Mucosa of rectum (tissue), 2 donors: ENCODE measurements around the gene TAF11L10.
"Not testable (repeated sequence)": the region's sequence is repeated elsewhere in the genome, so short reads cannot be mapped to it uniquely, and the experiment has no call there.

Source experiments
- H3K27ac ChIP-seq, 2 donors: one replicate each; pipeline ENCODE4 v1.7.0; 2013; ENCODE audit warnings: inconsistent platforms in 2 of 2, low read depth in 2 of 2, low read length in 2 of 2
- H3K27me3 ChIP-seq, 2 donors: one replicate each; pipeline ENCODE4 v1.7.0; 2013; ENCODE audit warnings: low read length in 2 of 2; ENCODE audit not compliant: control insufficient read depth in 2 of 2, insufficient read depth in 2 of 2
- H3K36me3 ChIP-seq, 2 donors: one replicate each; pipeline ENCODE4 v1.7.0; 2013; ENCODE audit warnings: low read length in 2 of 2; ENCODE audit not compliant: control insufficient read depth in 2 of 2, insufficient read depth in 2 of 2
- H3K4me1 ChIP-seq, 2 donors: one replicate each; pipeline ENCODE4 v1.7.0; 2013; ENCODE audit warnings: low read length in 2 of 2, mild to moderate bottlenecking in 1 of 2; ENCODE audit not compliant: control insufficient read depth in 2 of 2, insufficient read depth in 2 of 2
- H3K4me3 ChIP-seq, 2 donors: one replicate each; pipeline ENCODE4 v1.7.0; 2013; ENCODE audit warnings: low read length in 2 of 2
- H3K9ac ChIP-seq, 2 donors: one replicate each; pipeline ENCODE4 v1.7.0; 2013; ENCODE audit warnings: low read length in 2 of 2, low read depth in 1 of 2, mild to moderate bottlenecking in 1 of 2
- H3K9me3 ChIP-seq, 2 donors: one replicate each; pipeline ENCODE4 v1.7.0; 2013; ENCODE audit warnings: low read length in 2 of 2; ENCODE audit not compliant: control insufficient read depth in 2 of 2
- donor health status: healthy.
- donor health status: Normal muscosa, but diverticular disease.

TAF11L10 gene

DNA sequence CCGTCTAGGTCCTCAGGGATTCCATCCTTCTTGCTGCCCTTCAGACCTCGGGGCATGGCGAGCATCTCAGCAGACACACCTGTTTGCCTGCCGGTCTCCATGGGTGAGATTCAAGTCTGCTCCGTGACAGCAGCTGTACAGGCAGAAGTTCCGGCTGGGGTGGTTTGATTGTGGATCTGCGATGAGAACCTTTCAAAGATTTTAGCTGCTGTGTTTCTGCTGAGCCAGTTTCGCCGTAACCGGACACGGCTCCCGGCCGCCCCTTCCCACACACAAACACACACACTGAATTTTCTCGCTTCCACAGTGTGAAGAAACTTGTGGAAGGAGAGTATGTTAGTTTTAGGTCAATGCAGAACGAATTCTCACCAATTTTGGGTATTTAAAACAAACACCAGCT is at the start of gene TAF11L10:
TSS of gene TAF11L10 (minus strand) at position 101 of the 400 bp plus-strand sequence.
- not testable (repeated sequence) for H3K27ac ChIP-seq

DNA sequence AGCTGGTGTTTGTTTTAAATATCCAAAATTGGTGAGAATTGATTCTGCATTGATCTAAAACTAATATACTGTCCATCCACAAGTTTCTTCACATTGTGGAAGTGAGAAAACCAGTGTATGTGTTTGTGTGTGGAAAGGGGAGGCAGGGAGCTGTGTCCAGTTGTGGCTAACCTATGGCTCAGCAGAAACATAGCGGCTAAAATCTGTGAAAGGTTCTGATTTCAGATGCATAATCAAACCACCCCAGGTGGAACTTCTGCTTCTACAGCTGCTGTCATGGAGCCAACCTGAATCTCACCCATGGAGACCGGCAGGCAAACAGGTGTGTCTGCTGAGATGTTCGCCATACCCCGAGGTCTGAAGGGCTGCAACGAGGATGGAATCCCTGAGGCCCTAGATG is 36.5 kb upstream of the TAF11L10 start, which contains the start of gene TAF11L14:
TSS of gene TAF11L14 (plus strand) at position 301 of the 400 bp plus-strand sequence.
- Histone ChIP-seq H3K4me1 (no peaks in the 10 kb centered on the region), H3K27me3 (no peaks in the 10 kb centered on the region), H3K9ac (no peak within 1 kb of the TSS), H3K4me3 (no peak within 1 kb of the TSS), H3K9me3 (no peaks in the 10 kb centered on the region), H3K27ac (no peak within 1 kb of the TSS), H3K36me3 (no peaks in the 10 kb centered on the region)

More for the DNA sequence above, at the start of gene TAF11L10:
- not testable (repeated sequence) for H3K4me3 ChIP-seq, H3K4me1 ChIP-seq, H3K27me3 ChIP-seq, H3K36me3 ChIP-seq, H3K9me3 ChIP-seq, H3K9ac ChIP-seq

DNA sequence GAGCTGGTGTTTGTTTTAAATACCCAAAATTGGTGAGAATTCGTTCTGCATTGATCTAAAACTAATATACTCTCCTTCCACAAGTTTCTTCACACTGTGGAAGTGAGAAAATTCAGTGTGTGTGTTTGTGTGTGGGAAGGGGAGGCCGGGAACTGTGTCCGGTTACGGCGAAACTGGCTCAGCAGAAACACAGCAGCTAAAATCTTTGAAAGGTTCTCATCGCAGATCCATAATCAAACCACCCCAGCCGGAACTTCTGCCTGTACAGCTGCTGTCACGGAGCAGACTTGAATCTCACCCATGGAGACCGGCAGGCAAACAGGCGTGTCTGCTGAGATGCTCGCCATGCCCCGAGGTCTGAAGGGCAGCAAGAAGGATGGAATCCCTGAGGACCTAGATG is 34.2 kb upstream of the TAF11L10 start, which contains the start of gene TAF11L13:
TSS of gene TAF11L13 (plus strand) at position 301 of the 400 bp plus-strand sequence.
- not testable (repeated sequence) for H3K9me3 ChIP-seq, H3K9ac ChIP-seq

DNA sequence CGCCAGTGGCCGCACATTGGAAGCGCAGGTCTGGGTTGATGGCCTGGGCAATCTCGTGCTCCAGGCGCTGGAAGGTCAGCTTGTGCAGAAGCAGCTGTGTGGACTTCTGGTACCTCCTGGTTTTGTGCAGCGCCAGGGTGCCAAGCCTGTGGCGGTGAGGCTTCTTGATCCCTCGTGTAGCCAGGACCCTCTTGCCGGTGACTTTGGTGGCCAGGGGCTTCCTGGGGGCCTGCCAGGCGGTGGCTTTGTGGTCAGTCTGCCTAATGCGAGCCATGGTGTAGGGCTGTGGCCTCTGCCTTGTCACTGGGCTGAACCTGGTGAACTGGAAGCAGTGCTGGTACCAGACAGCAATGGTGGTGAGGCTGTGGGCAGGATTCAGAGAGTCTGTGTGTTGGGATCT is 28.1 kb upstream of the TAF11L10 start:
- H3K4me1 ChIP-seq: no peaks in the 10 kb centered on the region
- H3K4me3 ChIP-seq: no peak overlapping the region
- H3K9ac ChIP-seq: no peak overlapping the region
- no peaks in the 10 kb centered on the region for H3K36me3 ChIP-seq
- H3K27me3 ChIP-seq: no peaks in the 10 kb centered on the region
- no peak overlapping the region for H3K27ac ChIP-seq
- H3K9me3 ChIP-seq: no peaks in the 10 kb centered on the region

More for the DNA sequence above, 34.2 kb upstream of the TAF11L10 start, which contains the start of gene TAF11L13:
- not testable (repeated sequence) for H3K4me1 ChIP-seq, H3K36me3 ChIP-seq, H3K4me3 ChIP-seq, H3K27ac ChIP-seq, H3K27me3 ChIP-seq

DNA sequence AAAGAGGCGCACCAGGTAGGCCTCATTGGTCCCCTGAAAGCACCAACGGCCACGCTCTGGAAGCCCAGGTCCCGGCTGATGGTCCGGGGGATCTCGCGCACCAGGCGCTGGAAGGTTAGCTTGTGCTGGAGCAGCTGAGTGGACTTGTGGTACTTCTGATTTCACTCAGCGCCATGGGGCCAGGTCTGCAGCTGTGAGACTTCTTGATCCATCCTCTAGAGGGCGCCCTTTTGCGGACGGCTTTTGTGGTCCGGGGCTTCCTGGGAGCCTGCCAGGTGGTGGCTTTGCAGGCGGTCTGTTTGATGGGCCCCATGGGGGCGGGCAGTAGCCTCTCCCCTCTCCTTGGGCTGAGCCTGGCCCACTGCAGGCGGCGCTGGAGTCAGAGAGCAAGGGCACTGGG is 23.0 kb upstream of the TAF11L10 start:
- no peaks in the 10 kb centered on the region for H3K36me3 ChIP-seq
- H3K9me3 ChIP-seq: no peaks in the 10 kb centered on the region
- no peak overlapping the region for H3K9ac ChIP-seq
- H3K4me1 ChIP-seq: no peaks in the 10 kb centered on the region
- H3K27me3 ChIP-seq: no peaks in the 10 kb centered on the region
- no peak overlapping the region for H3K4me3 ChIP-seq
- no peak overlapping the region for H3K27ac ChIP-seq

DNA sequence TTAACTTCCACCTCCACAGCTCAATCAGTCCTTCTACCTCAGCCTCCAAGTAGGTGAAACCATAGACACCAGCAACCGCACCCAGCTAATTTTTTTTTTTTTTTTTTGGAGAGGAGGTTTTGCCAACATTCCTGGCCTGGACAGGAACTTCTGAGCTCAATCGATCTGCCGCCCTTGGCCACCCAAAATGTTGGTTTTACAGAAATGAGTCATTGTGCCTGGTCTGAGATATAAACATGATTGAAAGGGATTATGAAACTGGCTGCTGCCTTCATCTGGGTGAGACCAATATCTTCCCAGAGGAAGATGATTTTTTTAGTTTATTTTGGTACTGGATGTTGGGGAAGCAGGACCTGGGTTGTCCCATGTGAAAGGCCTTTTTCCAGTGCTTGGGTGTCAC is 21.7 kb upstream of the TAF11L10 start:
- Histone ChIP-seq H3K4me1 (no peaks in the 10 kb centered on the region), H3K36me3 (no peaks in the 10 kb centered on the region), H3K9ac (no peak overlapping the region), H3K4me3 (no peak overlapping the region), H3K27me3 (no peaks in the 10 kb centered on the region), H3K9me3 (no peaks in the 10 kb centered on the region), H3K27ac (no peak overlapping the region)

DNA sequence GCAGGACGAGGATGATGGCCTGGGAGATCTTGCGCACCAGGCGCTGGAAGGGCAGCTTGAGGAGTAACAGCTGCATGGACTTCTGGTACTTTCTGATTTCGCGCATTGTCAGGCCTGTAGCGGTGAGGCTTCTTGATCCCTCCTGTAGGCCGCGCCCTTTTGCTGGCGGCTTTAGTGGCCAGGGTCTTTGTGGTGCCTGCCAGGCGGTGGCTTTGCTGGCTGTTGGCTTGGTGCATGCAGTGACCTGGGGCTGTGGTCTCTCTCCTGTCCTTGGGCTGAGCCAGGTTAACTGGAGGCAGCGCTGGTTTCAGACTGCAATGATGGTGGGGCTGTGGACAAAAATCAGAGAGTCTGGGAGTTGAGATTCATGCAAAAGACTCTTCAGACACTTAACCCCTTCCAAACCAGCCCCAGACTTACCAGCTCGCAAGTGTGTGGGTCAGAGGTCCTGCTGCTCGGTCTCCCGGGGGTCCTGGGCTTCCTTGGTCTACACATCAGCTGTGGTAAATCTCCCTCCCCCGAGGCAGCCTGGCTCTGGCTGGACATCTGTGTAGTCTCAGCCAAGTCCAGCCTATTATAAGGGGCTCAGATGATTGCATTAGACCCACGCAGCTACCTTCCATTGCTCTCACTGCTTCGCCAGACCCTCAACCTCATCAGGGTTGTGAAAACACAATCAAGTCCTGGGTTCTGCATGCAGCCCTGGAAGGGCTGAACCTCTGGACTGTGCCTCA is 17.4 kb upstream of the TAF11L10 start:
- H3K27ac ChIP-seq: no peak overlapping the region
- no peaks in the 10 kb centered on the region for H3K4me1 ChIP-seq

DNA sequence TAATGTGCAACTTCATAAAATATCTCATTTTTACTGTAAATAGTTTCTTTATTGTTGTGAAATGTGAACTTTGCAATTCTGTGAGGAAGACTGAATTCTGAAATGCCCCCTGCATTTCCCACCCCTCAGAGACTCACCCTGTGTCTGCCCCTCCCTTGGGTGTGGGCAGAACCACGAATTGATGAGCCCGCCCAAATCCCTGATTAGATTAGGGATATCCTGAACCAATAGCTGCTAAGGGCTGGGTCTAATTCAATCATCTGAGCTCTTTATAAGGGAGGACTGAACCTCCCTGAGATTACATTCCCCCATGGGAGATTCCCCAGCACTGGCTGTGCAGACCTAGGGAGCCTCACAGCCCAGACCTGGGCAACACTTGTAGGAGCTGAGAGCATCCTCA is 12.5 kb upstream of the TAF11L10 start, which contains the start of gene TAF11L12:
TSS of gene TAF11L12 (plus strand) at position 301 of the 400 bp plus-strand sequence.
- H3K9me3 ChIP-seq, H3K27me3 ChIP-seq, H3K27ac ChIP-seq, H3K36me3 ChIP-seq, H3K4me3 ChIP-seq, H3K4me1 ChIP-seq, H3K9ac ChIP-seq: not testable (repeated sequence)

More for the DNA sequence above, 17.4 kb upstream of the TAF11L10 start:
- Histone ChIP-seq H3K4me3 (no peak overlapping the region), H3K36me3 (no peaks in the 10 kb centered on the region), H3K27me3 (no peaks in the 10 kb centered on the region), H3K9me3 (no peaks in the 10 kb centered on the region), H3K9ac (no peak overlapping the region)

DNA sequence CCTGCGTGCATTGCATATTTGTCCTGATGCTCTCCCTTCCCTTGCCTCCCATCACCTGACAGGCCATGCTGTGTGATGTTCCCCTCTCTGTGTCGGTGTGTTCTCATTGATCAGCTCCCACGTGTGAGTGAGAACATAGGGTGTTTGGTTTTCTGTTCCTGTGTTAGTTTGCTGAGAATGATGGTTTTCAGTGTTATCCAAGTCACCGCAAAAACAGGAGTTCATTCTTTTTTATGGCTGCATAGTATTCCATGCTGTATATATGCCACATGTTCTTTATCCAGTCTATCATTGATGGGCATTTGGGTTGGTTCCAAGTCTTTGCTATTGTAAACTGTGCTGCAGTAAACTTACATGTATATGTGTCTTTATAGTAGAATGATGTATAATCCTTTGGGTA is 9.8 kb upstream of the TAF11L10 start:
- H3K9ac ChIP-seq, H3K4me1 ChIP-seq, H3K27me3 ChIP-seq, H3K36me3 ChIP-seq, H3K9me3 ChIP-seq, H3K4me3 ChIP-seq, H3K27ac ChIP-seq: not testable (repeated sequence)

DNA sequence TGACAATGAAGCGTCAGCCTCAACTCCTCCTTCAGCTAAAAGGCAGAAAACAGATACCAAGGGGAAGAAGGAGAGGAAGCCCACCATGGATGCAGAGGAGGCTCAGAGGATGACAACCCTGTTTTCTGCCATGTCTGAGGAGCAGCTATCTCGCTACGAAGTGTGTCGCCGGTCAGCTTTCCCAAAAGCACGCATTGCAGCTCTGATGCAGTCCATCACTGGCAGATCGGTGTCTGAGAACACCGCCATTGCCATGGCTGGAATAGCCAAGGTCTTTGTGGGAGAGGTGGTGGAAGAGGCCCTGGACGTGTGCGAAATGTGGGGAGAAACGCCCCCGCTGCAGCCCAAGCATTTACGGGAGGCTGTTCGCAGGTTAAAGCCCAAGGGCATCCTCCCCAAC is 7.3 kb upstream of the TAF11L10 start:
- Histone ChIP-seq H3K4me3 (no peak overlapping the region), H3K27me3 (no peaks in the 10 kb centered on the region), H3K27ac (no peak overlapping the region), H3K9ac (no peak overlapping the region), H3K36me3 (no peaks in the 10 kb centered on the region), H3K4me1 (no peaks in the 10 kb centered on the region), H3K9me3 (no peaks in the 10 kb centered on the region)
